Keratinocyte (primary cell): Measurements from ENCODE around the gene CHML. TPM values are rescaled to one million over a fixed set of nuclear protein-coding genes. Genes with fewer than 3 reads are reported as not detected.

Experiments used
- DNase-seq: peaks from one replicate; pipeline ENCODE4 v3.0.0-alpha.2; 2011; ENCODE audit warnings: low read depth, missing footprints, low spot score
- FAIRE-seq: peaks from 2 replicates; lab custom pipeline; 2011; peaks lifted over from hg19 to GRCh38; lab: Jason Lieb, UNC
- H2AFZ ChIP-seq: 2 replicates; pipeline ENCODE4 v1.6.0; 2012; ENCODE audit warnings: low read length, control low read depth, inconsistent platforms; ENCODE audit not compliant: control insufficient read depth
- H3K27ac ChIP-seq: 2 replicates; pipeline ENCODE4 v1.5.1; 2011; ENCODE audit warnings: low read length; ENCODE audit not compliant: control insufficient read depth, insufficient read depth
- H3K27me3 ChIP-seq: 3 replicates; pipeline ENCODE4 v1.6.0; 2011; ENCODE audit warnings: low read length; ENCODE audit not compliant: control insufficient read depth, insufficient read depth; ENCODE audit errors: extremely low read depth
- H3K36me3 ChIP-seq, 2 experiments: 2 replicates in 1 of 2; 3 replicates in 1 of 2; pipeline ENCODE4 v1.5.1; 2011; ENCODE audit warnings: low read length in 2 of 2, mild to moderate bottlenecking in 1 of 2; ENCODE audit not compliant: control insufficient read depth in 2 of 2, insufficient read depth in 2 of 2; ENCODE audit errors: extremely low read depth in 1 of 2
- H3K4me1 ChIP-seq: 3 replicates; pipeline ENCODE4 v1.5.1; 2011; ENCODE audit warnings: low read length; ENCODE audit not compliant: control insufficient read depth, insufficient read depth; ENCODE audit errors: extremely low read depth
- H3K4me2 ChIP-seq: 3 replicates; pipeline ENCODE4 v1.6.0; 2011; ENCODE audit warnings: low read depth, low read length; ENCODE audit not compliant: control insufficient read depth, insufficient read depth; ENCODE audit errors: extremely low read depth
- H3K4me3 ChIP-seq, 3 experiments: fragments of 200-600 bp in 1 of 3; sonication (generic) in 1 of 3; 2 replicates in 2 of 3; 3 replicates in 1 of 3; pipeline ENCODE4 v1.5.1; 2011 to 2016; ENCODE audit warnings: low read length in 3 of 3, mild to moderate bottlenecking in 3 of 3, control low read depth in 2 of 3, inconsistent platforms in 1 of 3, low read depth in 1 of 3, mixed read lengths in 1 of 3, mixed run types in 1 of 3, moderate library complexity in 1 of 3; ENCODE audit not compliant: control insufficient read depth in 2 of 3, insufficient read depth in 2 of 3; ENCODE audit errors: extremely low read depth in 1 of 3
- H3K79me2 ChIP-seq: 2 replicates; pipeline ENCODE4 v1.6.0; 2012; ENCODE audit warnings: low read length; ENCODE audit not compliant: control insufficient read depth, insufficient read depth
- H3K9ac ChIP-seq: 3 replicates; pipeline ENCODE4 v1.6.0; 2011; ENCODE audit warnings: low read length; ENCODE audit not compliant: control insufficient read depth, insufficient read depth; ENCODE audit errors: extremely low read depth
- H3K9me1 ChIP-seq: 3 replicates; pipeline ENCODE4 v1.6.0; 2011; ENCODE audit warnings: low read length; ENCODE audit not compliant: control insufficient read depth, insufficient read depth; ENCODE audit errors: extremely low read depth
- H3K9me3 ChIP-seq: 2 replicates; pipeline ENCODE4 v1.5.1; 2012; ENCODE audit warnings: low read depth, low read length; ENCODE audit not compliant: control insufficient read depth
- H4K20me1 ChIP-seq: 3 replicates; pipeline ENCODE4 v1.6.0; 2011; ENCODE audit warnings: low read length; ENCODE audit not compliant: control insufficient read depth, insufficient read depth; ENCODE audit errors: extremely low read depth
- CTCF ChIP-seq, 3 experiments: IDR thresholded peaks in 1 of 3; conservative IDR thresholded peaks in 1 of 3; optimal IDR thresholded peaks in 1 of 3; 2 replicates in 2 of 3; 3 replicates in 1 of 3; pipeline versions ENCODE3 to v1.5.1; 2011; ENCODE audit warnings: low read length in 3 of 3, mild to moderate bottlenecking in 3 of 3, moderate library complexity in 2 of 3, control low read depth in 1 of 3, inconsistent platforms in 1 of 3; ENCODE audit not compliant: insufficient read depth in 2 of 3; ENCODE audit errors: extremely low read depth in 1 of 3
- EZH2 ChIP-seq: IDR thresholded peaks from one replicate; pipeline ENCODE4 v1.6.1; 2012; ENCODE audit warnings: inconsistent platforms, mild to moderate bottlenecking, low read length, moderate library complexity
- dilution Hi-C: fragments of 300-500 bp; cut with MboI; formaldehyde crosslinking; loops from one replicate; pipeline ENCODE4 v1.7.0; 2020; ENCODE audit warnings: low sequenced_read_pairs; ENCODE audit not compliant: extremely low pct_ligation_motif_present
- polyA plus RNA-seq, 5 experiments: library from polyadenylated mRNA; depleted of rRNA in 3 of 5; stranded (reverse) in 3 of 5; stranded (forward) in 1 of 5; unstranded in 1 of 5; fragments of >200 nt; gene quantifications; 1 replicate in 1 of 5; 2 replicates in 3 of 5; 3 replicates in 1 of 5; pipeline versions ENCODE4 v1.2.1 to v1.2.3, GENCODE V29; 2011 to 2012; ENCODE audit warnings: missing spikeins in 2 of 5, low read depth in 1 of 5, low replicate concordance in 1 of 5

CHML gene
- polyA plus RNA-seq, 1 donor (not counting 4 experiments of a cell fraction or from before 2014, with no cell fraction given), result 8.3 TPM

- H3K27me3 ChIP-seq, result no peaks in the 10 kb centered on the region
- H3K9ac ChIP-seq, result peak overlapping the region; percentile 92
- H3K36me3 ChIP-seq, result peaks cover 1 to 15% of the 10 kb centered on the region in 2 experiments
- no peaks in the 10 kb centered on the region for H4K20me1 ChIP-seq
- H3K9me1 ChIP-seq, result no peaks in the 10 kb centered on the region
- H2AFZ ChIP-seq, result no peak overlapping the region
- H3K79me2 ChIP-seq, result peaks cover 54% of the 10 kb centered on the region
- H3K9me3 ChIP-seq, result no peaks in the 10 kb centered on the region
- DNase-seq (no peak), FAIRE-seq (peak; percentile 39)
- peaks cover 25% of the 10 kb centered on the region for H3K4me1 ChIP-seq
- dilution Hi-C loops, result no loop called here
- H3K27ac ChIP-seq, result peak overlapping the region; percentile 60
- no peak for TF ChIP-seq CTCF (optimal IDR thresholded peaks at IDR 0.05 in 1 of 3, IDR thresholded peaks at IDR 0.05 in 1 of 3, conservative IDR thresholded peaks at IDR 0.05 in 1 of 3; ENCODE audit: extremely low read depth in 1 of 3, insufficient read depth in 2 of 3, low read length in 3 of 3)
- no peak for TF ChIP-seq EZH2
- H3K4me2 ChIP-seq, result peak overlapping the region; percentile 86
- peak overlapping the region; percentile 63 to 86 (median 68) for H3K4me3 ChIP-seq
Observed at GRCh38 chr1:241638909-241639622, 1.1 kb downstream of the CHML start.

- H3K4me2 ChIP-seq, result peak overlapping the region; percentile 86
- no peak for TF ChIP-seq EZH2
- no peak for TF ChIP-seq CTCF (optimal IDR thresholded peaks at IDR 0.05 in 1 of 3, IDR thresholded peaks at IDR 0.05 in 1 of 3, conservative IDR thresholded peaks at IDR 0.05 in 1 of 3; ENCODE audit: extremely low read depth in 1 of 3, insufficient read depth in 2 of 3, low read length in 3 of 3)
- H3K4me1 ChIP-seq, result peaks cover 25% of the 10 kb centered on the region
- H2AFZ ChIP-seq, result no peak overlapping the region
- FAIRE-seq, result no peak
- H3K27me3 ChIP-seq, result no peaks in the 10 kb centered on the region
- no peaks in the 10 kb centered on the region for H3K9me3 ChIP-seq
- H3K36me3 ChIP-seq, result peaks cover 1 to 15% of the 10 kb centered on the region in 2 experiments
- H3K27ac ChIP-seq, result peak overlapping the region; percentile 27
- no peak for DNase-seq
- no peaks in the 10 kb centered on the region for H4K20me1 ChIP-seq
- H3K4me3 ChIP-seq, result peak overlapping the region; percentile 63 to 86 (median 68)
- no peaks in the 10 kb centered on the region for H3K9me1 ChIP-seq
- peaks cover 59% of the 10 kb centered on the region for H3K79me2 ChIP-seq
- dilution Hi-C loops, result no loop called here
- H3K9ac ChIP-seq, result peak overlapping the region; percentile 49
Observed at GRCh38 chr1:241638099-241638682, 2.0 kb downstream of the CHML start.
